H1 (cell line): ENCODE data around the gene KRT77. TPM values are rescaled to one million over a fixed set of nuclear protein-coding genes. Genes with fewer than 3 reads are reported as not detected.

ENCODE experiments used
- CHD2 ChIP-seq: IDR thresholded peaks from 2 replicates; pipeline ENCODE4 v1.6.1; 2012; ENCODE audit warnings: low read length, improper control_type of control experiment
- EGR1 ChIP-seq: IDR thresholded peaks from 2 replicates; pipeline ENCODE4 v1.6.1; 2011; ENCODE audit warnings: low read depth, low read length, borderline replicate concordance
- POLR2A ChIP-seq, 2 experiments: IDR thresholded peaks; 1 replicate in 1 of 2; 2 replicates in 1 of 2; pipeline ENCODE4 v1.6.1; 2011; ENCODE audit warnings: low read depth in 2 of 2, low read length in 2 of 2, mild to moderate bottlenecking in 2 of 2; ENCODE audit errors: control extremely low read depth in 1 of 2
- SIRT6 ChIP-seq: IDR thresholded peaks from one replicate; pipeline ENCODE4 v1.7.1; 2012; ENCODE audit warnings: low read length, inconsistent platforms
- polyA plus RNA-seq, 7 experiments: library from polyadenylated mRNA; depleted of rRNA in 3 of 7; stranded (reverse) in 5 of 7; unstranded in 2 of 7; fragments of >200 nt in 5 of 7; fragments of 200-250 nt in 2 of 7; gene quantifications; 1 replicate in 5 of 7; 2 replicates in 1 of 7; 4 replicates in 1 of 7; pipeline versions ENCODE4 v1.2.1 to v1.2.3, GENCODE V29; 2011 to 2013; ENCODE audit warnings: missing spikeins in 2 of 7, mixed read lengths in 2 of 7
- total RNA-seq: library from RNA; stranded (reverse); fragmentation: NEBNext Ultra II Directional; extraction: Animal tissue kit (Norgen Biotek cat#: 25700); gene quantifications from 2 replicates; pipeline ENCODE4 v1.2.1, GENCODE V29; 2021

KRT77 gene
- total and polyA plus RNA-seq, 2 of the 8 experiments (the other 6 are each of a cell fraction or from before 2014, with no cell fraction given) = 0.02 TPM; not detected in 1

DNA sequence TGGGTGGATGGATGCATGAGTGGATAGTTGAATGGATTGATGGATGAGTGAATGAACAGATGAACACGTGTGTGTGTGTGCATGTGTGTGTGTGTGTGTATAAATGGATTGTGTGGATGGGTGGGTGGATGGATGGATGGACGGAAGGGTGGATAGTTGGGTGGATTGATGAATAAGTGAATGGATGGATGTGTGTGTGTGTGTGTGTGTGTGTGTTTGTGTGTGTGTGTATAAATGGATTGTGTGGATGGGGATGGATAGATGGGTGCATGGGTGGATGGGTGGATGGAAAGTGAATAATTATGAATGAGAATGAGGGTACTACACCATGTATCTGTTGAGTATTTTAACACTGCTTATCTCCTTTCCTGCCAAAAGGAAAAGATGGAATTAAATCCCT, 986 bp downstream of the KRT77 start (continued):
- TF ChIP-seq SIRT6 (no peak), EGR1 (no peak), CHD2 (no peak), POLR2A (IDR thresholded peaks at IDR 0.05; ENCODE audit: control extremely low read depth in 1 of 2, low read depth in 2 of 2, low read length in 2 of 2) (no peak)
- TF ChIP-seq, all 59 proteins: peak for 0
